Sciatic nerve (tissue), 2 donors: Measurements from ENCODE around the gene TRIML2. TPM values are rescaled to one million over a fixed set of nuclear protein-coding genes. Genes with fewer than 3 reads are reported as not detected.
"Not testable (repeated sequence)": the region's sequence is repeated elsewhere in the genome, so short reads cannot be mapped to it uniquely, and the experiment has no call there.

ENCODE experiments used
- ATAC-seq: fragments of 200-7000 bp; cut with Tn5 transposase; one replicate; pipeline ENCODE4 v1.9.1; 2020; ENCODE audit warnings: mild to moderate bottlenecking, moderate library complexity
- DNase-seq: peaks from one replicate; pipeline ENCODE4 v3.0.0-alpha.2; 2020; ENCODE audit warnings: low spot score
- intact Hi-C: fragments of 100-400 bp; cut with DNase I; formaldehyde crosslinking; loops from one replicate; pipeline ENCODE4 v1.14.2; 2022
- total RNA-seq: library from RNA; stranded (reverse); fragmentation: NEBNext Ultra II Directional; extraction: Animal tissue kit (Norgen Biotek cat#: 25700); gene quantifications from one replicate; pipeline ENCODE4 v1.2.1, GENCODE V29; 2021
- donor health status: DM: no; HTN: no; CAD: no.
- donor health status: DM: no; HTN: no; CAD: no.

TRIML2 gene
- total RNA-seq, 1 donor from 2014 or later: not detected

GRCh38 chr4:188110741-188111471 lies 1.5 kb upstream of the TRIML2 start:
- no peak for ATAC-seq
- intact Hi-C loops: no loop called here
- DNase-seq: no peak

- ATAC-seq (no peak), DNase-seq (no peak)
- intact Hi-C loops: no loop called here
Measured at GRCh38 chr4:188110036-188110435, 633 bp upstream of the TRIML2 start.

- DNase-seq (no peak), ATAC-seq (no peak)
- intact Hi-C loops: no loop called here
Measured at GRCh38 chr4:188107931-188108843, 1.2 kb downstream of the TRIML2 start.

DNA sequence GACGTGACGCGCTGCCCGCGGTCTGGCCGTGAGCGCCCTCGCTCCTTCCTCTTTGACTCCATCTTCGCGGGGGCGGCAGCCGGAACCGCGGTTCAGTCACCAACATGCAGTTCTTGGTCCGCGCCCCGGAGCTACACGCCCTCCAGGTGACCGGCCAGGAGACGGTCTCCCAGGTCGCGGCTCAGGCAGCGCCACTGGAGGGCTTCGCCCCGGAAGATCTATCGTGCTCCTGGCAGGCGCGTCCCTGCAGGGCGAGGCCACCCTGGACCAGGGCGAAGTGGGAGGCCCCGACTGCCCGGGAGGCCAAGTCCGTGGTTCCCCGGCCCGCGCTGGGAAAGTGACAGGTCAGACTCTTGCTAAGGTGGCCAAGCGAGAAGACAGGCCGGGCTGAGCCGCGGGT lies 2.9 kb downstream of the TRIML2 start:
- no peak for DNase-seq
- intact Hi-C loops: no loop called here
- no peak for ATAC-seq

GRCh38 chr4:188092824-188093223 lies 16.6 kb downstream of the TRIML2 start:
- intact Hi-C loops: no loop called here
- ATAC-seq: no peak

GRCh38 chr4:188086858-188087257 lies 22.5 kb downstream of the TRIML2 start:
- intact Hi-C loops: no loop called here

More at GRCh38 chr4:188092824-188093223, 16.6 kb downstream of the TRIML2 start:
- DNase-seq: no peak

DNA sequence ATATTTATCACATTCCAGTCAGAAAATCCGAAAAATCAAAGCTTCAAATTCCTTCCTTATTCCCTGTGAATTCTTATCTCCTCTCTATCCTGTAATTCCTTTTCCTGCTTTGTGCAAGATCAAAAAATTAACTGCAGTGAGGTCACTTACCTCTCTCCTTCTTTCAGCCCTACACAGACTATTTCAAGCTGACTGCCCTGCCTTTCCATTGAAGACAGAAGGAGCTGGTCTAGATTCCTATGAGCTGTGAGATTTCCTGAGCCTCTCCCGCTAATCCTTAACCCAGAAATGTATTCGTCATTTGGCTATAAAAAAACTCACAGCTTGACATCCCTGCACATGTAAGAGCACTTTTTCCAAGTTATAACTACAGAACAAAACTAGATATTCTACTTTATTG lies 26.6 kb downstream of the TRIML2 start:
- ATAC-seq (no peak), DNase-seq (no peak)
- intact Hi-C loops: no loop called here

More at GRCh38 chr4:188086858-188087257, 22.5 kb downstream of the TRIML2 start:
- DNase-seq (no peak), ATAC-seq (no peak)

DNA sequence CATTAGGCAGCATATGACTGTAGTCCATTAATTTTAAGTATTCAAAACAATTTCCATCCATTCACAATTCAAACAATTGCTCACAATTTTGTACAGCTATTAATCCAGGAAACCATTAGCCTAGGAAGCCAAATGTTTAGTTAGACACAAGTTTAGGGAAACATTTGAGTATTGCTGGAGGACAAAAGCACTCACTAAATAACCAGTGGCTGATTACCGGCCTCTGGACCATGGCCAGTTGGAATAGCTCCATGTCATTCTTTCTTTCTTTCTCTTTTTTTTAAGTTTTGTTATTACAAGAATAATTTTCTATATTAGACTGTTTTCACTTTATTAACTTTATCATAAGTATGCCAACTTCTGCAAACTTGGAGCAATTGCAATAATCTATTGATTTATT lies 31.3 kb downstream of the TRIML2 start:
- ATAC-seq: no peak
- intact Hi-C loops: no loop called here
- DNase-seq: no peak

GRCh38 chr4:188076169-188076568 lies 33.2 kb downstream of the TRIML2 start:
- intact Hi-C loops: no loop called here
- no peak for DNase-seq
- no peak for ATAC-seq

DNA sequence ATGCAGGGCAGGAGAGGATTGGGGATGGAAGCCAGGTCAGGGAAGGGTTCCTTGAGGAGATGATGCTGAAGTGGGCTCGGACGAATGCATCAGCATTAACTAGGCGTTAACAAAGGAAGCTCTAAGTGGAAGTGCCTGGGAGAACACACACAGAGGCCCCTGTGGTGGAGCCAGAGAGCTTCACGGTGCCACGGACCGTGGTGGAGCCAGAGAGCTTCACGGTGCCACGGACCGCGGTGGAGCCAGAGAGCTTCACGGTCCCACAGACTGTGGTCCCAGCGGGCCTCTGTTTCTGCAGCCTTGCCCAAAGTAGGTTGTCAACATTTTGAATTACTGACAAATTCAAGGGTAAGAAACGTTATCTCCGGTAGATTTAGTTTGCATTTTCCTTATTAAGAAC lies 48.3 kb downstream of the TRIML2 start:
- ATAC-seq: no peak
- intact Hi-C loops: no loop called here
- no peak for DNase-seq

DNA sequence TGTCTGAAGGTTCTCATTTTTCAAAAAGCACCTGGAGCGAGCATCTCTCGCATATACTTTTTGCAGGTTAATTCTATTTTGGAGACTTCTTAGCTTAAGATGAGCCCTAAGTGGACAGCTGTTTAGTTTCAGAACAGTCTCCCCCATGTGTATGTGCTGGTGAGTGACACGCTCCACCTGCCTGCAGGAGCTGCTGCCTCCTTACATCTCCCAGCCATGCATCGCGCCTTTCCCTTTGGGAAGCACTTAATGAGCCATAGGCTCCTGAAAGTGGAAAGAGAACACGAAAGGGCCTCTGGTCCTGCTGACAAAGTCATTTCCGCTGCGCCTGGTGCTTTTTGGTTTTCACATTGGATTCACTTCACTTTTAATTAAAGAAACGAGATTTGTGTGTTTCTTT lies 56.1 kb downstream of the TRIML2 start:
- no peak for ATAC-seq
- DNase-seq: no peak
- intact Hi-C loops: no loop called here

GRCh38 chr4:188046657-188047056 lies 62.7 kb downstream of the TRIML2 start:
- ATAC-seq (no peak), DNase-seq (no peak)
- intact Hi-C loops: no loop called here

GRCh38 chr4:188045461-188045860 lies 63.9 kb downstream of the TRIML2 start:
- ATAC-seq, intact Hi-C loops, DNase-seq: not testable (repeated sequence)

GRCh38 chr4:188043154-188043553 lies 66.2 kb downstream of the TRIML2 start:
- intact Hi-C loops: no loop called here
- ATAC-seq (no peak), DNase-seq (no peak)

DNA sequence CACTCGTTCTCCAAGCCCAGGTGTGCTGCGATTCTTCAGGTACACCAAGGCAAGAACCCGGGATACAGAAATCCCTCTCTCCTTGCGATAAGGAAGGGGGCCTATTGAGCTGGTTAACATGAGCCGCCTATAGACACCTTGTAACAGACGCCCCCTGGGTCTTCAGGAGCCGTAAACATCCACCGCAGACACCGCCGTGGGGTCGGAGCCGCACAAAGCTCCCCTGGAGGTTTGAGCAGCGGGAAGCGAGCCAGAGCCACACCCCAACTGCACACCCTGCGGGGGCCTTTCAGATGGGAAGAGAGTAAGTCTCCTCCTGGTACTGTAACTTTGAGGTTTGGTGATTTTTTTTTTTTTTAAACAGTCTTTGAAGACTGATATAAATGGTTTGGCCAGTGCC lies 67.2 kb downstream of the TRIML2 start:
- ATAC-seq: no peak
- no peak for DNase-seq
- intact Hi-C loops: no loop called here

DNA sequence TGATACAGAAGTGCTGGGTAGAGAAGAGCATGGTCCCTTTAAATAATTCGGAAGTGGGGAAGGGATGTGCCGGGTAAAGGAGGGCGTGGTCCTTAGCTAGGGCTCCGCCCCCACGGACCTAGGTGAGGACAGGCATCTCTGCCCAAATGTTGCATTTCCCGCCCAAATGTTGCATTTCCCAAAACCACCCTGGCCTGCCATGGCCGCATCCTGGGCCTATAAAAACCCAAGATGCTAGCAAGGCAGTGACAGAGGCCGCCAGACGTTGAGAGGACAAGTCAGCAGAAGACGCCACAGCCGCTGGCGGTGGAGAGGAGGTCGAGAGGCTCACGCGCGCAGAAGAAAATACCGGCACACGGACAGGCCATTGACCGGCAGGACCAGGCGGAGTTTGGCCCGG lies 67.7 kb downstream of the TRIML2 start:
- no peak for DNase-seq
- intact Hi-C loops: no loop called here
- no peak for ATAC-seq
